GM19023 (cell line): ENCODE measurements around the gene C2CD4C.
"Not testable (repeated sequence)": the region's sequence is repeated elsewhere in the genome, so short reads cannot be mapped to it uniquely, and the experiment has no call there.

Source experiments
- ATAC-seq: cut with Tn5 transposase; IDR thresholded peaks from one replicate; pipeline ENCODE4 v1.9.1; 2021; ENCODE audit warnings: mild to moderate bottlenecking, moderate library complexity; ENCODE audit not compliant: unreplicated experiment

The C2CD4C gene

DNA sequence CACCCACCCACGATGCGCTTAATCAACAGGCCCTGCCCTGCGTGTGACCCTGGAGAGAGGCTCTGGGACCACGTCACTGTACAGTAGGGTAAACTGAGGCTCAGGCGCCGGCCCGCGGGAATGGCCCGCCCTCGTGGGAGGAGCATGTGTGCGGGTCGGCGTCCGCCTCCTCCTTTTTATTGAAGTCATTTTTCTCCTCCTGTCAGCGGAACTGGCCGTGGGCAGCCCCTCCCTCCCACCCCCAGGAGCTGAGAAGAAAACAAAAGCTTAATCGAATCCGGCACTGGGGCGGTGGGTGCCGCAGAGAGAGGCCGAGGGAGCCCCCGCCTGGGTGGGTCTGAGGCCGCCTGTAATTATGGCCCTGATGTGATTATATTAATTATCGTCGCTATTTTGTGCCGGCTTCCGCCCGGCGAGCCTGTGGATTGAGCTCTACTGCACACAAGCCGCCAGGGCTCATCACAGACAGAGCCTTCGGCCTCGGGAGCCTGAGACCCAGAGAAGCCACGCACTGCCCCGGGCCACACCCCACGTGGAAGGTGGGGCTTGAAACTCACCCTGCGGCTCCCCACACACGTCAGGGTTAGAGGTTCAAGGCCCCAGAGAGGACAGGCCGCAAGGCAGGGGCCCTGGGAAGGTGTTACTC is 7.0 kb downstream of the C2CD4C start:
- ATAC-seq: no peak

DNA sequence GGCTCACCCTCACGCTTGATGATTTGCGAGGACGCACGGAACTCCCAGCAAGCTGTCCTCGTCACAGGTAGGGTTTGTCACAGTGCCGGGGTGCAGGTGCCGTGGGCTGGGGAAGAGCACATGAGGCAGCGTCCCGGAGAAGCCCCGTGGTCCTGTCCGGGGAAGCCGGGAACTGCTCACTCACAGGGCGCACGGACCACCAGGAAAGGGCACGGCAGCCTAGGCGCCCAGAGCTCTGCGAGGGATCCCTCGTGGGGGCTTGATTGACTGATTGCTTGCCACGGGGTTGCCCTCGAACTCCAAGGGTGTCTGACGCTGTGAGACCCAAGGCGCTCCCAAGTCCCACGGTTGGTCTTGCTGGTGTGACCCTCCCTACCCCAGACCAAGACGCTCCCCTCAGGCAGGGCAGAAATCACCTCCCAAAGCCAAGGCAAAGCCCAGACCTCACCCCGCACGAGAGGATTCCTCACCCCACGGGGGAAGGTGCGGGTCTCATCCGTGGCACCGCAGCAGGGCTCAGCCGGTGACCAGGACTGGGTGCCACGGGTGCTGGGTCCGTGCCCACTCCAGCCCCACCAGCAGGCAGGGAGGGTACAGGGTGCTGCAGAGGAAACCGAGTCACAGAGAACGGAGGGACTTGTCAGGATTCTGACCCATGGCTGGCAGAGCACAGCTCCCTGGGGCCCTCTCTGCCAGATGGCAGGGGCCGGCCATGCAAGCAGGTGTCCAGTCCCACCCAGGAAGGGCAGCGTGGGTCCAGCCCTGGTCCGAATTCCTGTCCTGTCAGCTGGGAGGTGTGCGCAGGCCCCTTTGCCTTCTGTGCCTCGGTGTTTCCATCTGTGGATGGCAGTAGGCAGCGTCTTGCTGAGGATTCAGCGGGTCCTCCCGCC is 7.7 kb downstream of the C2CD4C start:
- ATAC-seq: no peak

DNA sequence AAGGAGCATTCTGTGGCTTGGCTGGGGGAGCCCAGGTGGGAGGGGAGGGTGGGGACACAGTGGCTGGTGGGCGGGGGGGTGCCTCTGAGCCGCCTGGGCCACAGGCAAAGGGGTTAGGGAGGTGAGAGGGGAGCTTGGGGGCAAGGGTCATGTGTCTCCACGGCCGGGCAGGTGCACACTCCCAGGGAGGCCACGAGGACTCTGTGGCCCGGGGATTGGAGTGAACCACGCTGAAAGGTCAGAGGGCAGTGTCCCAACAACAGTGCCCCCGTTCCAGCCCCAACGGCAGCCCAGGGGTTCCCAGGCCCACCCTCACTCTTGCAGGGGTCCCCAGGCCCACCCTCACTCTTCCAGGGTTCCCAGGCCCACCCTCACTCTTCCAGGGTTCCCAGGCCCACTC is 9.6 kb downstream of the C2CD4C start:
- ATAC-seq: no peak

- ATAC-seq: no peak
Observed at GRCh38 chr19:398719-399118, 10.2 kb downstream of the C2CD4C start.

DNA sequence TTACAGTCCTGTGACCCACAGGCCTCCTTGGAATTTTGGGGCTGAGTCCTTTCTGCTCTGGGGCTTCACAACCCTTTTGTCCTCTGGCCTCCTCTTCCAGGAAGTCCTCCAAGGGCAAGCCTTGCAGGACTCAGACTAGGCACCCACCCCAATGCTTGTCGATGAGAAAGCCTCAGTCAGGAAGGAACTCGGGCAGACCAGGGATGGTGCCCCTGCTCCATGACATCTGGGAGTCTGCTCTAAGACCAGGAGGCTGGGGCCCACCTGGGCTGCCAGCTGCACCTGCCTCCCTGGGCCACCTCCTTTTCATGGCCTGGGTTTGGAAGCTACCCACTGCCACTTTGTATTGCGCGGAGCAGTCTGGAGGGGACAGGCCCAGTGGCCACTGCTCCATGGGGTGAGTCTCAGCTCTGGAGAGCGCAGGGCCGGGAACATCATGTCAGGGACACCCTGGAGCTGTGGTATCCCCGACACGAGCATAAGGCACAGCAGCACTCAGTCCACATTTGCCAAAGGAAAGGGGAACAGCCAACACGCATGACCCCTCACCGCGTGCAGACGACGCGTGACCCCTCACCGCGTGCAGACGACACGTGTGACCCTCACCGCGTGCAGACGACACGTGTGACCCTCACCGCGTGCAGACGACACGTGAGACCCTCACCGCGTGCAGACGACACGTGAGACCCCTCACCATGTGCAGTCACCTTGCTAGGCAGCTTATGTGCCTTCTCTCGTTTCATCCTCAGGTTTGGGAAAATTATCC is 10.8 kb downstream of the C2CD4C start:
- no peak for ATAC-seq

DNA sequence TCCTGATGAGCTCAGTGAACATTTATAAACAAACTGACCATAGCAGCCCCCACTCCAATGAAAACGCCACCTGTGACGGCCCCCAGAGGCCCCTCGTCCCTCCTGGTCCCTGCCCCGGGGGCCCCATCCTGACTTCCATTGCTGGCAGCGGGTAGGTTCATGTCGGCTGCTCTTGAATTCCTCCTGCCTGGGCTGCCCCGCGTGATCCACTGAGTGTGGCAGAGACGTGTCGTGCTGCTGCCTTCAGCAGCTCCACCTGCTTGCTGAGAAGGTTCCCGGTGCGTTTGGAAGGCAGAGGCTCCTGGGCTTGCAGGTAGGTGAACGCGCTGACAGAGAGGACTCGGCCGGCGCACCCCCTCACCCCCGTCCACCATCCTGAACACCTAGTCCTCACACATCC is 11.6 kb downstream of the C2CD4C start:
- ATAC-seq: no peak

DNA sequence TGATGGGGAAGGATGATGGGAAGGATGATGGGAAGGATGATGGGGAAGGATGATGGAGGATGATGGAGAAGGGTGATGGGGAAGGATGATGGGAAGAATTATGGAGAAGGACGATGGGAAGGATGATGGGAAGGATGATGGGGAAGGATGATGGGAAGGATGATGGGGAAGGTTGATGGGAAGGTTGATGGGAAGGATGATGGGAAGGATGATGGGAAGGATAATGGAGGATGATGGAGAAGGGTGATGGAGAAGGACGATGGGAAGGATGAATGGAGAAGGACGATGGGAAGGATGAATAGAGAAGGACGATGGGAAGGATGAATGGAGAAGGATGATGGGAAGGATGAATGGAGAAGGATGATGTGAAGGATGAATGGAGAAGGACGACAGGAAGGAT is 13.5 kb downstream of the C2CD4C start:
- no peak for ATAC-seq

- not testable (repeated sequence) for ATAC-seq
Observed at GRCh38 chr19:394857-395256, 14.1 kb downstream of the C2CD4C start.

DNA sequence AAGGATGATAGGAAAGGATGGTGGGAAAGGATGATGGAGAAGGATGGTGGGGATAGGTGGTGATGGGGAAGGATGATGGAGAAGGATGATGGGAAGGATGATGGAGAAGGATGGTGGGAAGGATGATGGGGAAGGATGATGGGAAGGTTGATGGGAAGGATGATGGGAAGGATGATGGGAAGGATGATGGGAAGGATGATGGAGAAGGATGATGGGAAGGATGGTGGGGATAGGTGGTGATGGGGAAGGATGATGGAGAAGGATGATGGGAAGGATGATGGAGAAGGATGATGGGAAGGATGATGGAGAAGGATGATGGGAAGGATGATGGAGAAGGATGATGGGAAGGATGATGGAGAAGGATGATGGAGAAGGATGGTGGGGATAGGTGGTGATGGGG is 15.4 kb downstream of the C2CD4C start:
- ATAC-seq: not testable (repeated sequence)

DNA sequence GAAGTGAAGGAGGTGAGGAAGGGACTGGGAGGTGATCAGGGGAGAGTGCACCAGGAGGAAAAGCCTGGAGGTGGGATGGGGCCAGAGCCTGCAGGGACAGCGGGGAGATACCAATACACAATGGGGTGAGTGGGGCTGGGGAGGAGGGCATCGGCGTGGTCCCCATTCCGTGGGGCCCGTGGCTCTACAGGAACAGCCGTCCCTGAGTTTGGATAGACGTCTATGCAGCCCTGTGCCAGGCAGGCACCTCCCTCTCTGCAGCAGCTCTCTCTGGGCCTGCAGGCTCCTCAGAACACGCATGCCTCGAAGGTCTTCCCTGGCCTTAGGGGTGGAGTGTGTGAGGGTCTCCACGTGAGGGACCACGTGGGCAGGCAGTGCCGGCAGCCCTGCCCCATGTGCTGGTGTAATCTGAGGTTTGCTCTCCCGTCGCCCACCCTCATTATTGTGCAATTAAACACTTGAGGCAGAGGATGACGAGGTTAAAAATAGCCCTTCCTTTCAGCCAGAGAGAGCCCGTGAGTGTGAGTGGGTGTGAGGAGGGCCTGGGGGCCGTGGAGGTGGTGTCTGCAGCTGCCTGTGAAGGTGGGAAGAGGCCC is 16.5 kb downstream of the C2CD4C start:
- ATAC-seq: no peak

DNA sequence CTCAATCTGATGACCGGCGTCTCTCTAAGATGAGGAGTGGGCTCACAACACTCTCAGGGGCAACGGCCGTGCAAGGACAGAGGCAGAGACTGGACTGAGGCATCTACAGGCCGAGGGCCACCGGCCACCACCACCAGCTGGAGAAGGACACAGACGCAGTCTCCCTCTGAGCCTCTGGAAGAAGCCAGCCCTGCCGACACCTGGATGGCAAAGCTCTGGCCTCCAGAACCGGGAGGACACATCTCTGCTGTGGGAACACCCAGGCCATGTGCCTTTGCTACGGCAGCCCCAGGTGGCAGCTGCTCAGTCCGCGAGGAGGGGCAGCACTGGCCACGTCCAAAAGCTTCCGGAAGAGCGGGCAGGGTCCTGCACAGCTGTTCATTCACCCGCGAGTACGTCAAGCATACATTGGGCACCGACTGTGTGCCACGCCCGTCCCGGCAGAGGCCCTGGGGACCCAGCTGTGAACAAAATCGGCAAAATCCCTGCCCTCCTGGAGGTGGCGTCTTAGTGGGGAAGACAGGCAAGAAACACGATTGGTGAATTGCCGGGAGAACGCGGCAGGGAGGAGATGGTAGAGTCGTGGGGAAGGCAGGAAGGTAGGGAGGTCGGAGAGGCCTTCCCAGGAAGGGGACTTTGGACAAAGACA is 17.1 kb downstream of the C2CD4C start:
- ATAC-seq: no peak

DNA sequence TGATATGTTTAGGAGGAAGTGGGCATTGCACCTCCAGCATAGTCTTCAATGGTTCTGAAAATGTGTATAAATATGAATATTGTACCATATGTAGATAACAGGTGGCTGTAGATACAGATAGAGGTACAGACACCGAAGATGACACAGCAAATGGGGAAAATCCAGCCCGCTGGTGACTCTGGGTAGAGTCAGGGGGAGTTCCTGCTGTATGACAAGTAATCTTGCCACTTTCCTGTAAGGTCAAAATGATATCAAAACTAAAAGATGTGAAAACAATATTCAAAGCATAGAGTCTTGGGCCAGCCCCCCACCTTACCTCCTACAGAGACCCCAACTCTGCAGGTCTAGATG is 17.8 kb downstream of the C2CD4C start:
- ATAC-seq: no peak

GRCh38 chr19:390386-391206 is 18.4 kb downstream of the C2CD4C start:
- ATAC-seq: no peak

DNA sequence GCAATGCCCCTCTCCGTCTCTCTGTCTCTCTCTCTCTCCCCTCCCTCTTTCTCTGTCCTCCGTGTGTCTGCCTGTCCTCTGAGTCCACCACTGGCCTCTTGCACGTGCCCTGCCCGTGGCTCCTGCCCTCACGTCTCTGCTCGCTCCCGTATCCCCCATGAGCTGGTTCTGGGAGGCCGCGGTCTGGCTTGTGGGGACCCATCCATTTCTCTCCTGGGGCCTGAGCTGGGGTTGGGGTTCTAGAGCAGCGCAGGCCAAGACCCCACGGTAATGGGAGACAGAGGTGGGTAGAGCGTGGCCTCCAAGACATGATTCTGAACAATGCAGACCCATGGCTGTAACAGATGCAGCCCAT is 19.0 kb downstream of the C2CD4C start:
- no peak for ATAC-seq

- no peak for ATAC-seq
Observed at GRCh38 chr19:389255-389934, 19.6 kb downstream of the C2CD4C start.

- ATAC-seq: no peak
Observed at GRCh38 chr19:388691-389090, 20.3 kb downstream of the C2CD4C start.

DNA sequence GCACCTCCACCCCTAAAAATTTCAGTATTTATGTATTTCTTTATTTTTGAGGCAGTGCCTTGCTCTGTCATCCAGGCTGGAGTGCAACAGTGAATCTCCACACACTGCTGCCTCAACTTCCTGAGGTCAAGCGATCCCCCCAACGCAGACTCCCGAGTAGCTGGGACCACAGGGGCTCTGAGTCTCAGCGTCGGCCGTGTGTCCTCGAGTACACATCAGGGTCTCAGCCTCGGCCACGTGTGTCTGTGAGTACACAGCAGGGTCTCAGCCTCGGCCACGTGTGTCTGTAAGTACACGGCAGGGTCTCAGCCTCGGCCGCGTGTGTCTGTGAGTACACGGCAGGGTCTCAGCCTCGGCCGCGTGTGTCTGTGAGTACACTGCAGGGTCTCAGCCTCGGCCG is 21.2 kb downstream of the C2CD4C start:
- no peak for ATAC-seq

DNA sequence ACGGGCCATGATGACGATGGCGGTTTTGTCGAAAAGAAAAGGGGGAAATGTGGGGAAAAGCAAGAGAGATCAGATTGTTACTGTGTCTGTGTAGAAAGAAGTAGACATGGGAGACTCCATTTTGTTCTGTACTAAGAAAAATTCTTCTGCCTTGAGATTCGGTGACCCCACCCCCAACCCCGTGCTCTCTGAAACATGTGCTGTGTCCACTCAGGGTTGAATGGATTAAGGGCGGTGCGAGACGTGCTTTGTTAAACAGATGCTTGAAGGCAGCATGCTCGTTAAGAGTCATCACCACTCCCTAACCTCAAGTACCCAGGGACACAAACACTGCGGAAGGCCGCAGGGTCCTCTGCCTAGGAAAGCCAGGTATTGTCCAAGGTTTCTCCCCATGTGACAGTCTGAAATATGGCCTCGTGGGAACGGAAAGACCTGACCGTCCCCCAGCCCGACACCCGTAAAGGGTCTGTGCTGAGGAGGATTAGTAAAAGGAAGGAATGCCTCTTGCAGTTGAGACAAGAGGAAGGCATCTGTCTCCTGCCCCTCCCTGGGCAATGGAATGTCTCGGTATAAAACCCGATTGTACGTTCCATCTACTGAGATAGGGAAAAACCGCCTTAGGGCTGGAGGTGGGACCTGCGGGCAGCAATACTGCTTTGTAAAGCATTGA is 22.2 kb downstream of the C2CD4C start:
- ATAC-seq: not testable (repeated sequence)

DNA sequence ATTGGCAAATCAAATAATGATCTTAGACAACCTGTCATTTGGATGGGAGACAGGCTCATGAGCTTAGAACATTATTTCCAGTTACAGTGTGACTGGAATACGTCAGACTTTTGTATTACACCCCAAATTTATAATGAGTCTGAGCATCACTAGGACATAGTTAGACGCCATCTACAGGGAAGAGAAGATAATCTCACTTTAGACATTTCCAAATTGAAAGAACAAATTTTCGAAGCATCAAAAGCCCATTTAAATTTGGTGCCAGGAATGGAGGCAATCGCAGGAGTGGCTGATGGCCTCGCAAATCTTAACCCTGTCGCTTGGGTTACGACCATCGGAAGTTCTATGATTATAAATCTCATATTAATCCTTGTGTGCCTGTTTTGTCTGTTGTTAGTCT is 22.8 kb downstream of the C2CD4C start:
- not testable (repeated sequence) for ATAC-seq
